Measurements from ENCODE around the gene BCAS1. TPM values are rescaled to one million over a fixed set of nuclear protein-coding genes. Genes with fewer than 3 reads are reported as not detected.

Gene BCAS1
- total and polyA plus RNA-seq, 2 donors (not counting 3 experiments of a cell fraction or from before 2014, with no cell fraction given) = not detected

GRCh38 chr20:54020868-54021267 lies 49.5 kb downstream of the BCAS1 start:
- Histone ChIP-seq H3K4me2 (ENCODE audit: insufficient read depth, low read length) (no peak overlapping the region), H3K9me1 (replicated peaks; ENCODE audit: control insufficient read depth, extremely low read depth, insufficient read depth, low read length) (no peaks in the 10 kb centered on the region), H3K27me3 (ENCODE audit: control insufficient read depth in 2 of 2, insufficient read depth in 2 of 2, low read length in 2 of 2) (no peaks in the 10 kb centered on the region), H3K9ac (replicated peaks; ENCODE audit: extremely low read depth, insufficient read depth, low read length) (no peak overlapping the region), H3K4me1 (ENCODE audit: control insufficient read depth, extremely low read depth, insufficient read depth, low read length) (no peaks in the 10 kb centered on the region), H3K79me2 (ENCODE audit: control insufficient read depth, insufficient read depth, low read length) (no peaks in the 10 kb centered on the region), H2AFZ (ENCODE audit: low read depth, low read length) (no peak overlapping the region), H4K20me1 (replicated peaks; ENCODE audit: control insufficient read depth, extremely low read depth, insufficient read depth, low read length) (no peaks in the 10 kb centered on the region), H3K36me3 (ENCODE audit: control insufficient read depth in 2 of 2, extremely low read depth in 1 of 2, insufficient read depth in 2 of 2, low read length in 2 of 2) (no peaks in the 10 kb centered on the region), H3K27ac (ENCODE audit: insufficient read depth, low read depth, low read length) (no peak overlapping the region), H3K4me3 (replicated peaks in 1 of 3; ENCODE audit: insufficient read depth in 1 of 3, low read depth in 1 of 3, low read length in 3 of 3) (no peak overlapping the region), H3K9me3 (replicated peaks; ENCODE audit: control insufficient read depth, insufficient read depth, low read length) (no peaks in the 10 kb centered on the region)
- CTCF ChIA-PET = no interaction called here
- no TSS peak for BruUV-seq (replicated peaks)
- dilution Hi-C loops (cut with MboI; ENCODE audit: extremely low pct_ligation_motif_present, low sequenced_read_pairs) (no loop called here), intact Hi-C loops (cut with micrococcal nuclease) (no loop called here)
- FAIRE-seq (no peak), DNase-seq (ENCODE audit: low read depth, low spot score) (no peak)
- TF ChIP-seq MYC (IDR thresholded peaks at IDR 0.05; ENCODE audit: low read depth, low read length) (no peak), FOS (IDR thresholded peaks at IDR 0.05; ENCODE audit: borderline replicate concordance, insufficient read depth, low read length) (no peak), GATA2 (IDR thresholded peaks at IDR 0.05; ENCODE audit: insufficient read depth, insufficient read length, low read depth, low read length) (no peak), MAX (IDR thresholded peaks at IDR 0.05; ENCODE audit: insufficient read depth, insufficient read length) (no peak), POLR2AphosphoS5 (IDR thresholded peaks at IDR 0.05; ENCODE audit: insufficient read depth, low read depth, low read length) (no peak), POLR2A (IDR thresholded peaks at IDR 0.05; ENCODE audit: low read depth, low read length) (no peak), JUN (IDR thresholded peaks at IDR 0.05; ENCODE audit: borderline replicate concordance, insufficient read depth, insufficient read length, low read depth) (no peak), EZH2 (IDR thresholded peaks at IDR 0.05; ENCODE audit: borderline replicate concordance, low read depth, low read length, severe bottlenecking) (no peak)
- TF ChIP-seq, protein P1, sequence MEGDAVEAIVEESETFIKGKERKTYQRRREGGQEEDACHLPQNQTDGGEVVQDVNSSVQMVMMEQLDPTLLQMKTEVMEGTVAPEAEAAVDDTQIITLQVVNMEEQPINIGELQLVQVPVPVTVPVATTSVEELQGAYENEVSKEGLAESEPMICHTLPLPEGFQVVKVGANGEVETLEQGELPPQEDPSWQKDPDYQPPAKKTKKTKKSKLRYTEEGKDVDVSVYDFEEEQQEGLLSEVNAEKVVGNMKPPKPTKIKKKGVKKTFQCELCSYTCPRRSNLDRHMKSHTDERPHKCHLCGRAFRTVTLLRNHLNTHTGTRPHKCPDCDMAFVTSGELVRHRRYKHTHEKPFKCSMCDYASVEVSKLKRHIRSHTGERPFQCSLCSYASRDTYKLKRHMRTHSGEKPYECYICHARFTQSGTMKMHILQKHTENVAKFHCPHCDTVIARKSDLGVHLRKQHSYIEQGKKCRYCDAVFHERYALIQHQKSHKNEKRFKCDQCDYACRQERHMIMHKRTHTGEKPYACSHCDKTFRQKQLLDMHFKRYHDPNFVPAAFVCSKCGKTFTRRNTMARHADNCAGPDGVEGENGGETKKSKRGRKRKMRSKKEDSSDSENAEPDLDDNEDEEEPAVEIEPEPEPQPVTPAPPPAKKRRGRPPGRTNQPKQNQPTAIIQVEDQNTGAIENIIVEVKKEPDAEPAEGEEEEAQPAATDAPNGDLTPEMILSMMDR (IDR thresholded peaks at IDR 0.05; ENCODE audit: extremely low read depth in 1 of 2, insufficient read depth in 1 of 2, low read depth in 1 of 2, low read length in 2 of 2) = no peak
- POLR2A ChIA-PET = no interaction called here
